ENCODE data around the gene KRT86.

KRT86 gene

GRCh38 chr12:52274521-52275120, at the start of gene KRT86:
KRT86 (plus strand) TSS chr12:52274645; CDS start chr12:52301917, 27,272 bp downstream.
- no peak for TF ChIP-seq TCF12 (IDR thresholded peaks at IDR 0.05; ENCODE audit: low read depth)
- TF ChIP-seq REST (IDR thresholded peaks at IDR 0.05; ENCODE audit: low read depth) = no peak
- no peak for TF ChIP-seq ZBTB7A (IDR thresholded peaks at IDR 0.05; ENCODE audit: low read depth)
- no peak for TF ChIP-seq USF1 (IDR thresholded peaks at IDR 0.05)
- TF ChIP-seq EP300 (IDR thresholded peaks at IDR 0.05; ENCODE audit: borderline replicate concordance) = no peak
- TF ChIP-seq CREB1 (IDR thresholded peaks at IDR 0.05; ENCODE audit: low read depth) = no peak

GRCh38 chr12:52225752-52226151, 48.7 kb upstream of the KRT86 start:
- TF ChIP-seq NFIC (IDR thresholded peaks at IDR 0.05) (no peak), EP300 (IDR thresholded peaks at IDR 0.05; ENCODE audit: borderline replicate concordance) (no peak), ZBTB7A (IDR thresholded peaks at IDR 0.05; ENCODE audit: low read depth) (no peak), TEAD4 (IDR thresholded peaks at IDR 0.05) (no peak), YY1 (IDR thresholded peaks at IDR 0.05; ENCODE audit: low read depth) (no peak), EGR1 (IDR thresholded peaks at IDR 0.05) (no peak), MAX (IDR thresholded peaks at IDR 0.05) (no peak), REST (IDR thresholded peaks at IDR 0.05; ENCODE audit: low read depth) (no peak), USF1 (IDR thresholded peaks at IDR 0.05) (no peak), TAF1 (IDR thresholded peaks at IDR 0.05; ENCODE audit: low read depth) (no peak), FOXM1 (IDR thresholded peaks at IDR 0.05; ENCODE audit: borderline replicate concordance, low read depth) (no peak), TCF12 (IDR thresholded peaks at IDR 0.05; ENCODE audit: low read depth) (no peak), CEBPB (IDR thresholded peaks at IDR 0.05) (no peak), CREB1 (IDR thresholded peaks at IDR 0.05; ENCODE audit: low read depth) (no peak), RAD21 (IDR thresholded peaks at IDR 0.05; ENCODE audit: low read depth) (no peak)

GRCh38 chr12:52226446-52226845, 48.0 kb upstream of the KRT86 start:
- TF ChIP-seq ZBTB7A (IDR thresholded peaks at IDR 0.05; ENCODE audit: low read depth) (no peak), FOXM1 (IDR thresholded peaks at IDR 0.05; ENCODE audit: borderline replicate concordance, low read depth) (no peak), EP300 (IDR thresholded peaks at IDR 0.05; ENCODE audit: borderline replicate concordance) (no peak), TCF12 (IDR thresholded peaks at IDR 0.05; ENCODE audit: low read depth) (no peak), CREB1 (IDR thresholded peaks at IDR 0.05; ENCODE audit: low read depth) (no peak), TAF1 (IDR thresholded peaks at IDR 0.05; ENCODE audit: low read depth) (no peak), RAD21 (IDR thresholded peaks at IDR 0.05; ENCODE audit: low read depth) (no peak), MAX (IDR thresholded peaks at IDR 0.05) (no peak), TEAD4 (IDR thresholded peaks at IDR 0.05) (no peak), USF1 (IDR thresholded peaks at IDR 0.05) (no peak), REST (IDR thresholded peaks at IDR 0.05; ENCODE audit: low read depth) (no peak), YY1 (IDR thresholded peaks at IDR 0.05; ENCODE audit: low read depth) (no peak), NFIC (IDR thresholded peaks at IDR 0.05) (no peak), EGR1 (IDR thresholded peaks at IDR 0.05) (no peak), CEBPB (IDR thresholded peaks at IDR 0.05) (no peak)

GRCh38 chr12:52227606-52228166, 46.8 kb upstream of the KRT86 start:
- no peak for TF ChIP-seq FOXM1 (IDR thresholded peaks at IDR 0.05; ENCODE audit: borderline replicate concordance, low read depth)
- TF ChIP-seq TCF12 (IDR thresholded peaks at IDR 0.05; ENCODE audit: low read depth) = no peak
- TF ChIP-seq NFIC (IDR thresholded peaks at IDR 0.05) = no peak
- TF ChIP-seq RAD21 (IDR thresholded peaks at IDR 0.05; ENCODE audit: low read depth) = no peak
- no peak for TF ChIP-seq EP300 (IDR thresholded peaks at IDR 0.05; ENCODE audit: borderline replicate concordance)
- TF ChIP-seq CEBPB (IDR thresholded peaks at IDR 0.05) = no peak
- no peak for TF ChIP-seq CREB1 (IDR thresholded peaks at IDR 0.05; ENCODE audit: low read depth)
- no peak for TF ChIP-seq REST (IDR thresholded peaks at IDR 0.05; ENCODE audit: low read depth)
- no peak for TF ChIP-seq ZBTB7A (IDR thresholded peaks at IDR 0.05; ENCODE audit: low read depth)
- no peak for TF ChIP-seq EGR1 (IDR thresholded peaks at IDR 0.05)
- no peak for TF ChIP-seq MAX (IDR thresholded peaks at IDR 0.05)
